PC-3 (cell line): ENCODE results near the gene ZNF814. TPM values are rescaled to one million over a fixed set of nuclear protein-coding genes. Genes with fewer than 3 reads are reported as not detected.

ENCODE experiments used
- ATAC-seq: fragments of 200-7000 bp; cut with Tn5 transposase; 2 replicates; pipeline ENCODE4 v1.9.1; 2020; ENCODE audit warnings: mild to moderate bottlenecking, moderate library complexity
- BruUV-seq: library from RNA; stranded (reverse); fragments of 400-500 nt; replicated peaks from 2 replicates; lab custom pipeline; 2021; lab: Mats Ljungman, UMichigan
- CTCF ChIA-PET: fragments of 300-600 bp; sonication (Branson Sonifier 250); formaldehyde crosslinking; loops from one replicate; lab custom pipeline; 2022; ENCODE audit warnings: antibody characterized with exemption; lab: Charles Lee
- POLR2A ChIA-PET: fragments of 300-600 bp; sonication (Branson Sonifier 250); formaldehyde crosslinking; loops from one replicate; lab custom pipeline; 2022; ENCODE audit warnings: antibody characterized with exemption; ENCODE audit not compliant: unreplicated experiment; lab: Charles Lee
- DNase-seq: peaks from one replicate; pipeline ENCODE4 v3.0.0-alpha.2; 2015
- H2AFZ ChIP-seq: fragments of 300-600 bp; sonication (generic); 2 replicates; pipeline ENCODE4 v1.6.0; 2016; ENCODE audit warnings: antibody characterized with exemption, low read length
- H3F3A ChIP-seq: fragments of 300-600 bp; sonication (generic); one replicate; pipeline ENCODE4 v1.6.0; 2017; ENCODE audit warnings: antibody characterized with exemption, low read length, control low read depth, mild to moderate bottlenecking; ENCODE audit not compliant: unreplicated experiment
- H3K27ac ChIP-seq: fragments of 300-600 bp; sonication (generic); 2 replicates; pipeline ENCODE4 v1.5.1; 2016; ENCODE audit warnings: mild to moderate bottlenecking, low read length
- H3K27me3 ChIP-seq: fragments of 300-600 bp; sonication (generic); 2 replicates; pipeline ENCODE4 v1.6.1; 2016; ENCODE audit warnings: low read length, mixed read lengths
- H3K36me3 ChIP-seq: fragments of 300-600 bp; sonication (generic); 2 replicates; pipeline ENCODE4 v1.6.1; 2016; ENCODE audit warnings: low read depth, mixed run types, low read length, mixed read lengths
- H3K4me1 ChIP-seq: fragments of 300-600 bp; sonication (generic); 2 replicates; pipeline ENCODE4 v1.5.1; 2016; ENCODE audit warnings: low read length; ENCODE audit not compliant: insufficient read depth
- H3K4me2 ChIP-seq: fragments of 300-600 bp; sonication (generic); 2 replicates; pipeline ENCODE4 v1.6.0; 2016; ENCODE audit warnings: low read length
- H3K4me3 ChIP-seq: fragments of 300-600 bp; sonication (generic); 2 replicates; pipeline ENCODE4 v1.5.1; 2016; ENCODE audit warnings: mild to moderate bottlenecking, low read length, mixed read lengths
- H3K79me2 ChIP-seq: fragments of 300-600 bp; sonication (generic); 2 replicates; pipeline ENCODE4 v1.6.1; 2017; ENCODE audit warnings: low read length, mixed read lengths
- H3K9ac ChIP-seq: fragments of 300-600 bp; sonication (generic); 2 replicates; pipeline ENCODE4 v1.6.0; 2016; ENCODE audit warnings: mild to moderate bottlenecking, low read length
- H3K9me2 ChIP-seq: fragments of 300-600 bp; sonication (generic); replicated peaks from 2 replicates; pipeline ENCODE4 v1.6.1; 2016; ENCODE audit warnings: mixed run types, low read length, mixed read lengths
- H3K9me3 ChIP-seq: fragments of 300-600 bp; sonication (generic); 2 replicates; pipeline ENCODE4 v1.6.1; 2016; ENCODE audit warnings: low read length, mixed read lengths
- H4K20me1 ChIP-seq: fragments of 300-600 bp; sonication (generic); 2 replicates; pipeline ENCODE4 v1.6.1; 2016; ENCODE audit warnings: low read length, mixed read lengths
- CTCF ChIP-seq: fragments of 300-600 bp; sonication (generic); conservative IDR thresholded peaks from 2 replicates; pipeline ENCODE4 v1.5.1; 2017; ENCODE audit warnings: antibody characterized with exemption, low read depth, mild to moderate bottlenecking, low read length
- EZH2 ChIP-seq: fragments of 300-600 bp; sonication (generic); IDR thresholded peaks from one replicate; pipeline ENCODE4 v1.6.1; 2017; ENCODE audit warnings: antibody characterized with exemption, mild to moderate bottlenecking, low read length; ENCODE audit not compliant: unreplicated experiment
- EZH2phosphoT487 ChIP-seq: fragments of 300-600 bp; sonication (generic); IDR thresholded peaks from 2 replicates; pipeline ENCODE4 v1.6.1; 2018; ENCODE audit warnings: mild to moderate bottlenecking, antibody characterized with exemption, low read length, borderline replicate concordance
- intact Hi-C: fragments of 100-400 bp; cut with micrococcal nuclease; formaldehyde crosslinking; loops from 2 replicates; pipeline ENCODE4 v1.9.0; 2023
- total RNA-seq: library from RNA; depleted of rRNA; stranded (reverse); fragments of >200 nt; gene quantifications from 2 replicates; pipeline ENCODE4 v1.2.3, GENCODE V29; 2014

Gene ZNF814
- total RNA-seq, 1 experiment from 2014 or later: 3.3 TPM

- TSS peak; percentile 47 for BruUV-seq
- H4K20me1 ChIP-seq: no peaks in the 10 kb centered on the region
- peaks cover 30% of the 10 kb centered on the region for H3K36me3 ChIP-seq
- no peaks in the 10 kb centered on the region for H3F3A ChIP-seq
- no peak within 1 kb of the TSS for H2AFZ ChIP-seq
- no peaks in the 10 kb centered on the region for H3K79me2 ChIP-seq
- POLR2A ChIA-PET: no interaction called here
- no peak within 1 kb of the TSS for H3K4me2 ChIP-seq
- no peak for ATAC-seq
- intact Hi-C loops: no loop called here
- peaks cover 60% of the 10 kb centered on the region for H3K9me3 ChIP-seq
- no peak for TF ChIP-seq EZH2
- TF ChIP-seq EZH2phosphoT487: no peak
- TF ChIP-seq CTCF: no peak
- no peak within 1 kb of the TSS for H3K27ac ChIP-seq
- no peaks in the 10 kb centered on the region for H3K4me1 ChIP-seq
- H3K9ac ChIP-seq: no peak within 1 kb of the TSS
- no peak within 1 kb of the TSS for H3K4me3 ChIP-seq
- H3K27me3 ChIP-seq: no peaks in the 10 kb centered on the region
- no peaks in the 10 kb centered on the region for H3K9me2 ChIP-seq
- CTCF ChIA-PET: no interaction called here
- DNase-seq: no peak
Observed at GRCh38 chr19:57934820-57935665, 46.2 kb upstream of the ZNF814 start, which contains the start of gene ZNF418. Gene ZNF418, minus strand, starts transcription at chr19:57935402. Its CDS starts 1,580 bp downstream, at chr19:57933822.

GRCh38 chr19:57927587-57927986 lies 38.8 kb upstream of the ZNF814 start:
- H3F3A ChIP-seq: no peaks in the 10 kb centered on the region
- ATAC-seq: no peak
- POLR2A ChIA-PET: no interaction called here
- no peak overlapping the region for H3K4me3 ChIP-seq
- no peaks in the 10 kb centered on the region for H4K20me1 ChIP-seq
- CTCF ChIA-PET: no interaction called here
- intact Hi-C loops: no loop called here
- no peak for TF ChIP-seq EZH2
- no peak for TF ChIP-seq CTCF
- TF ChIP-seq EZH2phosphoT487: no peak
- no peaks in the 10 kb centered on the region for H3K79me2 ChIP-seq
- no peak overlapping the region for H3K27ac ChIP-seq
- no peaks in the 10 kb centered on the region for H3K27me3 ChIP-seq
- H3K9ac ChIP-seq: no peak overlapping the region
- BruUV-seq: no TSS peak
- H3K9me3 ChIP-seq: peaks cover 52% of the 10 kb centered on the region
- no peak overlapping the region for H2AFZ ChIP-seq
- H3K4me1 ChIP-seq: no peaks in the 10 kb centered on the region
- DNase-seq: no peak
- H3K36me3 ChIP-seq: no peaks in the 10 kb centered on the region
- no peaks in the 10 kb centered on the region for H3K9me2 ChIP-seq
- H3K4me2 ChIP-seq: no peak overlapping the region
